Endothelial cell of umbilical vein (primary cell): ENCODE measurements around the gene CDCA7L. TPM values are rescaled to one million over a fixed set of nuclear protein-coding genes. Genes with fewer than 3 reads are reported as not detected.

Experiments
- BruUV-seq: library from RNA; stranded (reverse); fragments of 400-500 nt; replicated peaks from 2 replicates; lab custom pipeline; 2021; lab: Mats Ljungman, UMichigan
- CTCF ChIA-PET: fragments of 300-600, 350-600 bp; sonication (Branson Sonifier 250); formaldehyde crosslinking; loops from one replicate; lab custom pipeline; 2021; ENCODE audit warnings: antibody characterized with exemption, inconsistent platforms; lab: Charles Lee
- POLR2A ChIA-PET: fragments of 300-600, 350-600 bp; sonication (Branson Sonifier 250); formaldehyde crosslinking; loops from one replicate; lab custom pipeline; 2021; ENCODE audit warnings: antibody characterized with exemption, inconsistent platforms; lab: Charles Lee
- DNase-seq: peaks from one replicate; pipeline ENCODE4 v3.0.0-alpha.2; 2011; ENCODE audit warnings: low read depth, low spot score
- FAIRE-seq: peaks from 2 replicates; lab custom pipeline; 2011; peaks lifted over from hg19 to GRCh38; lab: Jason Lieb, UNC
- H2AFZ ChIP-seq: 2 replicates; pipeline ENCODE4 v1.6.0; 2012; ENCODE audit warnings: low read depth, low read length, control low read depth, inconsistent platforms
- H3K27ac ChIP-seq: 2 replicates; pipeline ENCODE4 v1.5.1; 2011; ENCODE audit warnings: low read depth, mild to moderate bottlenecking, control low read depth, low read length, moderate library complexity; ENCODE audit not compliant: insufficient read depth
- H3K27me3 ChIP-seq, 2 experiments: 2 replicates each; pipeline versions ENCODE4 v1.6.0 to v1.6.1; 2011; ENCODE audit warnings: low read length in 2 of 2, mixed read lengths in 1 of 2; ENCODE audit not compliant: control insufficient read depth in 2 of 2, insufficient read depth in 2 of 2
- H3K36me3 ChIP-seq, 2 experiments: 2 replicates in 1 of 2; 3 replicates in 1 of 2; pipeline ENCODE4 v1.5.1; 2011; ENCODE audit warnings: low read length in 2 of 2, mild to moderate bottlenecking in 1 of 2, moderate library complexity in 1 of 2; ENCODE audit not compliant: control insufficient read depth in 2 of 2, insufficient read depth in 2 of 2; ENCODE audit errors: extremely low read depth in 1 of 2
- H3K4me1 ChIP-seq: 3 replicates; pipeline ENCODE4 v1.5.1; 2011; ENCODE audit warnings: mild to moderate bottlenecking, low read length; ENCODE audit not compliant: control insufficient read depth, insufficient read depth; ENCODE audit errors: extremely low read depth
- H3K4me2 ChIP-seq: 2 replicates; pipeline ENCODE4 v1.6.1; 2011; ENCODE audit warnings: low read length, control low read depth, mixed read lengths; ENCODE audit not compliant: insufficient read depth
- H3K4me3 ChIP-seq, 3 experiments: fragments of 200-600 bp in 1 of 3; sonication (generic), shearing (Covaris generic) in 1 of 3; replicated peaks in 1 of 3; 2 replicates each; pipeline ENCODE4 v1.5.1; 2011 to 2016; ENCODE audit warnings: control low read depth in 3 of 3, low read length in 3 of 3, mild to moderate bottlenecking in 2 of 3, inconsistent platforms in 1 of 3, low read depth in 1 of 3, moderate library complexity in 1 of 3; ENCODE audit not compliant: insufficient read depth in 1 of 3
- H3K79me2 ChIP-seq: 2 replicates; pipeline ENCODE4 v1.6.0; 2012; ENCODE audit warnings: low read length, inconsistent platforms; ENCODE audit not compliant: control insufficient read depth, insufficient read depth
- H3K9ac ChIP-seq: replicated peaks from 2 replicates; pipeline ENCODE3; 2011; ENCODE audit warnings: low read length, control low read depth; ENCODE audit not compliant: insufficient read depth; ENCODE audit errors: extremely low read depth
- H3K9me1 ChIP-seq: replicated peaks from 3 replicates; pipeline ENCODE4 v1.6.0; 2011; ENCODE audit warnings: mild to moderate bottlenecking, low read length; ENCODE audit not compliant: control insufficient read depth, insufficient read depth; ENCODE audit errors: extremely low read depth
- H3K9me3 ChIP-seq: replicated peaks from 2 replicates; pipeline ENCODE4 v1.5.1; 2012; ENCODE audit warnings: low read length, inconsistent platforms; ENCODE audit not compliant: control insufficient read depth, insufficient read depth
- H4K20me1 ChIP-seq: replicated peaks from 2 replicates; pipeline ENCODE3; 2011; ENCODE audit warnings: mild to moderate bottlenecking, low read length; ENCODE audit not compliant: control insufficient read depth, insufficient read depth; ENCODE audit errors: extremely low read depth
- EZH2 ChIP-seq: IDR thresholded peaks from 2 replicates; pipeline ENCODE4 v1.6.1; 2012; ENCODE audit warnings: borderline replicate concordance, low read depth, mild to moderate bottlenecking, moderate library complexity, low read length, inconsistent platforms; ENCODE audit not compliant: severe bottlenecking
- FOS ChIP-seq: IDR thresholded peaks from 2 replicates; pipeline ENCODE4 v1.6.1; 2011; ENCODE audit warnings: mild to moderate bottlenecking, low read length, moderate library complexity, borderline replicate concordance; ENCODE audit not compliant: insufficient read depth
- JUN ChIP-seq: IDR thresholded peaks from 2 replicates; pipeline ENCODE4 v1.6.1; 2011; ENCODE audit warnings: borderline replicate concordance, low read depth; ENCODE audit not compliant: insufficient read length, insufficient read depth
- MYC ChIP-seq: IDR thresholded peaks from one replicate; pipeline ENCODE4 v1.6.1; 2011; ENCODE audit warnings: mild to moderate bottlenecking, low read depth, low read length
- POLR2A ChIP-seq: IDR thresholded peaks from 2 replicates; pipeline ENCODE4 v1.6.1; 2012; ENCODE audit warnings: low read depth, mild to moderate bottlenecking, control low read depth, low read length
- POLR2AphosphoS5 ChIP-seq: IDR thresholded peaks from 2 replicates; pipeline ENCODE4 v1.6.1; 2012; ENCODE audit warnings: low read depth, mild to moderate bottlenecking, control low read depth, low read length, moderate library complexity; ENCODE audit not compliant: insufficient read depth
- dilution Hi-C: fragments of 300-500 bp; cut with MboI; formaldehyde crosslinking; loops from one replicate; pipeline ENCODE4 v1.15.0; 2019; ENCODE audit warnings: low sequenced_read_pairs; ENCODE audit not compliant: extremely low pct_ligation_motif_present
- intact Hi-C: fragments of 100-400 bp; cut with micrococcal nuclease; formaldehyde crosslinking; loops from one replicate; pipeline ENCODE4 v1.10.0; 2022
- polyA plus RNA-seq, 4 experiments: library from polyadenylated mRNA; depleted of rRNA in 3 of 4; stranded (reverse) in 3 of 4; unstranded in 1 of 4; fragments of >200 nt; gene quantifications; 2 replicates each; pipeline versions ENCODE4 v1.2.1 to v1.2.3, GENCODE V29; 2011 to 2012; ENCODE audit warnings: missing spikeins in 1 of 4
- total RNA-seq: library from RNA; stranded (reverse); gene quantifications from 2 replicates; pipeline ENCODE4 v1.2.3, GENCODE V29; 2021
- TF ChIP-seq, protein P1 (sequence below), 2 donors: IDR thresholded peaks; 1 replicate in 1 of 2; 2 replicates in 1 of 2; pipeline ENCODE4 v1.5.1; 2011; ENCODE audit warnings: low read length in 2 of 2, mild to moderate bottlenecking in 2 of 2, moderate library complexity in 2 of 2, control low read depth in 1 of 2, inconsistent platforms in 1 of 2, low read depth in 1 of 2; ENCODE audit not compliant: insufficient read depth in 1 of 2; ENCODE audit errors: extremely low read depth in 1 of 2
- TF ChIP-seq, protein P2 (sequence below): IDR thresholded peaks from 2 replicates; pipeline ENCODE4 v1.6.1; 2011; ENCODE audit not compliant: insufficient read depth, insufficient read length

Gene CDCA7L
- total and polyA plus RNA-seq, 2 donors (not counting 3 experiments of a cell fraction or from before 2014, with no cell fraction given) = 68.4 to 91.6 TPM

DNA sequence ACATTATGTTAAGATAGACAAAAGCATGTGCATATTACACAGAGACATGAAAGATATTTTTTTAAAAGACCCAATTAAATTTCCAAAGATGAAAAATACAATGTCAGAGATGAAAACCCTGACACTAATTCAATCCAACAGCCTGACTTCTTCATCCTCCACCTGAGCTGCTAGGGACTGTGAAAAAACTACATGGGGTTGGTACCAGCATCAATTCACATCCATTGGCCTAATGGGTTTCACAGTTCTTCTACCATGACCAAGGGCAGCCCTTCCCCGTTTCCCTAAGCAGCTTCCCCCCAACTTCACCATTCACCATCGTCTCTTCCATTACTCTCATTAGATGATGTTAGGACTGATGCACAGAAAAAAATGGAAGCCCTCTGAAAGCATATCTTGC lies 37.4 kb upstream of the CDCA7L start:
- Histone ChIP-seq H3K4me1 (no peaks in the 10 kb centered on the region), H3K36me3 (no peaks in the 10 kb centered on the region), H3K9ac (no peak overlapping the region), H4K20me1 (no peaks in the 10 kb centered on the region), H3K27ac (no peak overlapping the region), H3K4me2 (no peak overlapping the region), H3K27me3 (no peaks in the 10 kb centered on the region), H2AFZ (no peak overlapping the region), H3K79me2 (no peaks in the 10 kb centered on the region), H3K9me3 (no peaks in the 10 kb centered on the region), H3K4me3 (no peak overlapping the region), H3K9me1 (no peaks in the 10 kb centered on the region)
- no peak for FAIRE-seq
- dilution Hi-C loops = no loop called here
- ChIA-PET POLR2A (no interaction called here), CTCF (interaction anchor here (1.0 to 1.2 kb wide), 3 partner anchors 13 to 141 kb away, joined by 3 to 4 read pairs (median 4); no protein-coding TSS in a partner anchor)
- no peak for DNase-seq
- intact Hi-C loops = no loop called here
- TF ChIP-seq EZH2 = no peak
- TF ChIP-seq POLR2AphosphoS5 = no peak
- TF ChIP-seq JUN = no peak
- no peak for TF ChIP-seq POLR2A
- TF ChIP-seq, protein P1, sequence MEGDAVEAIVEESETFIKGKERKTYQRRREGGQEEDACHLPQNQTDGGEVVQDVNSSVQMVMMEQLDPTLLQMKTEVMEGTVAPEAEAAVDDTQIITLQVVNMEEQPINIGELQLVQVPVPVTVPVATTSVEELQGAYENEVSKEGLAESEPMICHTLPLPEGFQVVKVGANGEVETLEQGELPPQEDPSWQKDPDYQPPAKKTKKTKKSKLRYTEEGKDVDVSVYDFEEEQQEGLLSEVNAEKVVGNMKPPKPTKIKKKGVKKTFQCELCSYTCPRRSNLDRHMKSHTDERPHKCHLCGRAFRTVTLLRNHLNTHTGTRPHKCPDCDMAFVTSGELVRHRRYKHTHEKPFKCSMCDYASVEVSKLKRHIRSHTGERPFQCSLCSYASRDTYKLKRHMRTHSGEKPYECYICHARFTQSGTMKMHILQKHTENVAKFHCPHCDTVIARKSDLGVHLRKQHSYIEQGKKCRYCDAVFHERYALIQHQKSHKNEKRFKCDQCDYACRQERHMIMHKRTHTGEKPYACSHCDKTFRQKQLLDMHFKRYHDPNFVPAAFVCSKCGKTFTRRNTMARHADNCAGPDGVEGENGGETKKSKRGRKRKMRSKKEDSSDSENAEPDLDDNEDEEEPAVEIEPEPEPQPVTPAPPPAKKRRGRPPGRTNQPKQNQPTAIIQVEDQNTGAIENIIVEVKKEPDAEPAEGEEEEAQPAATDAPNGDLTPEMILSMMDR (IDR thresholded peaks at IDR 0.05; ENCODE audit: extremely low read depth in 1 of 2, insufficient read depth in 1 of 2, low read depth in 1 of 2, low read length in 2 of 2) = no peak
- TF ChIP-seq FOS = no peak
- no TSS peak for BruUV-seq

DNA sequence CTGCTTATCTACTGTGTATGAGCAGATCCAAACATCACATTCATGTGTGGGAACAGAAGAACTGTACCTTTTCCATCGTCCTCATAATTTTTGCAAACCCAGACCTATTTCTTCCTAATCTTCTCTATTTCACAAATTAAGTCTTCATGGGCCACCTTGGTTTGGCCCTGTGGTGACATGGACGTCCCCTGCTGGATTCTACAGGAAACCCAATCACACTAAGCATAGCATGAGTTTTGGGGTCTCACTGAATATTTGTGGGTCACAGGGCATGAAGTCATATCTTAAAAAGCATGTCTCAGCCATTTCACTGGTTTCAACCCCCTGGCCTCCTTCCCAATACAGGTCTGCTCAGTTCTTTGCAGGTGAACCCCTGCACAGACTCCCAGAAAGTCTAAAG lies 35.8 kb upstream of the CDCA7L start:
- no peaks in the 10 kb centered on the region for H3K79me2 ChIP-seq
- H3K27ac ChIP-seq = no peak overlapping the region
- H3K4me3 ChIP-seq = no peak overlapping the region
- POLR2A ChIA-PET = no interaction called here
- FAIRE-seq (no peak), DNase-seq (no peak)
- no TSS peak for BruUV-seq
- H3K9ac ChIP-seq = no peak overlapping the region
- intact Hi-C loops = no loop called here
- no peaks in the 10 kb centered on the region for H3K4me1 ChIP-seq
- no peak overlapping the region for H2AFZ ChIP-seq
- CTCF ChIA-PET = no interaction called here
- no peaks in the 10 kb centered on the region for H3K9me3 ChIP-seq
- no peaks in the 10 kb centered on the region for H3K36me3 ChIP-seq
- H3K9me1 ChIP-seq = no peaks in the 10 kb centered on the region
- H3K27me3 ChIP-seq = no peaks in the 10 kb centered on the region
- no peak for TF ChIP-seq MYC
- no peak for TF ChIP-seq EZH2
- TF ChIP-seq, protein P2, sequence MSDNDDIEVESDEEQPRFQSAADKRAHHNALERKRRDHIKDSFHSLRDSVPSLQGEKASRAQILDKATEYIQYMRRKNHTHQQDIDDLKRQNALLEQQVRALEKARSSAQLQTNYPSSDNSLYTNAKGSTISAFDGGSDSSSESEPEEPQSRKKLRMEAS = no peak
- no peak for TF ChIP-seq FOS
- H4K20me1 ChIP-seq = no peaks in the 10 kb centered on the region
- H3K4me2 ChIP-seq = no peak overlapping the region
- dilution Hi-C loops = no loop called here
